Endothelial cell of umbilical vein (primary cell): Measurements from ENCODE around the gene ALKBH2.

ENCODE experiments used
- CTCF ChIP-seq, 2 donors: IDR thresholded peaks; 1 replicate in 1 of 2; 2 replicates in 1 of 2; pipeline ENCODE4 v1.5.1; 2011; ENCODE audit warnings: low read length in 2 of 2, mild to moderate bottlenecking in 2 of 2, moderate library complexity in 2 of 2, control low read depth in 1 of 2, inconsistent platforms in 1 of 2, low read depth in 1 of 2; ENCODE audit not compliant: insufficient read depth in 1 of 2; ENCODE audit errors: extremely low read depth in 1 of 2
- EZH2 ChIP-seq: IDR thresholded peaks from 2 replicates; pipeline ENCODE4 v1.6.1; 2012; ENCODE audit warnings: borderline replicate concordance, low read depth, mild to moderate bottlenecking, moderate library complexity, low read length, inconsistent platforms; ENCODE audit not compliant: severe bottlenecking
- FOS ChIP-seq: IDR thresholded peaks from 2 replicates; pipeline ENCODE4 v1.6.1; 2011; ENCODE audit warnings: mild to moderate bottlenecking, low read length, moderate library complexity, borderline replicate concordance; ENCODE audit not compliant: insufficient read depth
- GATA2 ChIP-seq: IDR thresholded peaks from 2 replicates; pipeline ENCODE4 v1.7.0; 2011; ENCODE audit warnings: low read depth, mild to moderate bottlenecking, moderate library complexity, mixed read lengths, low read length; ENCODE audit not compliant: insufficient read length, insufficient read depth
- JUN ChIP-seq: IDR thresholded peaks from 2 replicates; pipeline ENCODE4 v1.6.1; 2011; ENCODE audit warnings: borderline replicate concordance, low read depth; ENCODE audit not compliant: insufficient read length, insufficient read depth
- MAX ChIP-seq: IDR thresholded peaks from 2 replicates; pipeline ENCODE4 v1.6.1; 2011; ENCODE audit not compliant: insufficient read depth, insufficient read length
- MYC ChIP-seq: IDR thresholded peaks from one replicate; pipeline ENCODE4 v1.6.1; 2011; ENCODE audit warnings: mild to moderate bottlenecking, low read depth, low read length
- POLR2A ChIP-seq: IDR thresholded peaks from 2 replicates; pipeline ENCODE4 v1.6.1; 2012; ENCODE audit warnings: low read depth, mild to moderate bottlenecking, control low read depth, low read length
- POLR2AphosphoS5 ChIP-seq: IDR thresholded peaks from 2 replicates; pipeline ENCODE4 v1.6.1; 2012; ENCODE audit warnings: low read depth, mild to moderate bottlenecking, control low read depth, low read length, moderate library complexity; ENCODE audit not compliant: insufficient read depth

DNA sequence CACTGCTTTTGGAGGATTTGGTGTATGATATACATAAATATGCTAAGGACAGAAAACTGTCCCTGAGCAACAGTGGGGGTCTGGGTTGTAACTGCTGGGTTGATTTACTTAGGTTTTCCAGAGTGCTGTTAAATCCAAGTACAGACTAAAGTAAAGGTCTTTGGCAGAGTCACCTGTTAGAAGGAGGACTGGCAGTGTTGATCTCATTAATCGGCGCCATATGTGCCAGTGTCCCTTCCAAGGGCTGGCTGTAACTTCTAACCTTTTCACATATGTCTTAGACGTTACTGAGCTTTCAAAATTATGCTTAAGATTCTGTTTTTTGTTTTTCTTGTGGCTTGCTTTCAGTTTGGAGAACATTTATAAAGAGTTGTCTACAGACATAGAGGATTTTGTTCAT, 9.2 kb upstream of the ALKBH2 start:
- TF ChIP-seq CTCF (IDR thresholded peaks at IDR 0.05; ENCODE audit: extremely low read depth in 1 of 2, insufficient read depth in 1 of 2, low read depth in 1 of 2, low read length in 2 of 2) (no peak), POLR2A (no peak), MYC (no peak), POLR2AphosphoS5 (no peak), JUN (no peak), EZH2 (no peak), MAX (no peak), FOS (no peak), GATA2 (no peak)
